Activated T-helper 2 cell treated with anti-CD3 and anti-CD28 coated beads, Interferon-gamma antibody, Interleukin-2, Interleukin-4, amounts not matched to agents 10 μg/mL and 5 μg/mL and 100 μg/mL, durations not matched to agents 14 hours and 24 hours and 36 hours (primary cell): ENCODE results near the gene UCK2. TPM values are rescaled to one million over a fixed set of nuclear protein-coding genes. Genes with fewer than 3 reads are reported as not detected.
A peak's percentile ranks its signal among the peaks of the same experiment; 100 is the strongest.

Experiments used
- DNase-seq: peaks from one replicate; pipeline ENCODE4 v3.0.0; 2021; ENCODE audit warnings: low spot score
- H3K27ac Mint-ChIP-seq: one replicate; pipeline ENCODE4 v1.8.0; 2021; ENCODE audit warnings: mixed read lengths
- H3K27me3 Mint-ChIP-seq: one replicate; pipeline ENCODE4 v1.8.0; 2021; ENCODE audit warnings: low read depth, mixed read lengths
- H3K36me3 Mint-ChIP-seq: one replicate; pipeline ENCODE4 v1.8.0; 2021; ENCODE audit warnings: low read depth, mixed read lengths
- H3K4me1 Mint-ChIP-seq: one replicate; pipeline ENCODE4 v1.8.0; 2021; ENCODE audit warnings: low read depth, mixed read lengths
- H3K4me3 Mint-ChIP-seq: one replicate; pipeline ENCODE4 v1.8.0; 2021; ENCODE audit warnings: low read depth, mild to moderate bottlenecking, moderate library complexity, mixed read lengths
- H3K9me3 Mint-ChIP-seq: one replicate; pipeline ENCODE4 v1.8.0; 2021; ENCODE audit warnings: mixed read lengths
- intact Hi-C: fragments of 100-400 bp; cut with micrococcal nuclease; formaldehyde crosslinking; loops from one replicate; pipeline ENCODE4 v1.15.1; 2023
- total RNA-seq: library from RNA; stranded (reverse); gene quantifications from 2 replicates; pipeline ENCODE4 v1.2.3, GENCODE V29; 2022

UCK2 gene
- total RNA-seq, 1 donor from 2014 or later, result 94.3 TPM

DNA sequence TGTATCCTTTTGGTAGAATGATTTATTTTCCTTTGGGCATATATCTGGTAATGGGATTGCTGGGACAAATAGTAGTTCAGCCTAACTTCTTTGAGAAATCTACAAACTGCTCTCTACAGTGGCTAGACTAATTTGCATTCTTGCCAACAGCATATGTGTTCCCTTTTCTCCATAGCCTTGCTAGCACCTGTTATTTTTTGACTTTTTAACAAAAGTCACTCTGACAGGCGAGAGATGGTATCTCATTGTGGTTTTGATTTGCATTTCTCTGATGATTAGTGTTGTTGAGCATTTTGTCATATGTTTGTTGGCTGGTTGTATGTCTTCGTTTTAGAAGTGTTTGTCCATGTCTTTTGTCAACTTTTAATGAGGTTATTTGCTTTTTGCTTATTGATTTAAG lies 99.8 kb downstream of the UCK2 start:
- H3K27ac Mint-ChIP-seq, result no peak overlapping the region

DNA sequence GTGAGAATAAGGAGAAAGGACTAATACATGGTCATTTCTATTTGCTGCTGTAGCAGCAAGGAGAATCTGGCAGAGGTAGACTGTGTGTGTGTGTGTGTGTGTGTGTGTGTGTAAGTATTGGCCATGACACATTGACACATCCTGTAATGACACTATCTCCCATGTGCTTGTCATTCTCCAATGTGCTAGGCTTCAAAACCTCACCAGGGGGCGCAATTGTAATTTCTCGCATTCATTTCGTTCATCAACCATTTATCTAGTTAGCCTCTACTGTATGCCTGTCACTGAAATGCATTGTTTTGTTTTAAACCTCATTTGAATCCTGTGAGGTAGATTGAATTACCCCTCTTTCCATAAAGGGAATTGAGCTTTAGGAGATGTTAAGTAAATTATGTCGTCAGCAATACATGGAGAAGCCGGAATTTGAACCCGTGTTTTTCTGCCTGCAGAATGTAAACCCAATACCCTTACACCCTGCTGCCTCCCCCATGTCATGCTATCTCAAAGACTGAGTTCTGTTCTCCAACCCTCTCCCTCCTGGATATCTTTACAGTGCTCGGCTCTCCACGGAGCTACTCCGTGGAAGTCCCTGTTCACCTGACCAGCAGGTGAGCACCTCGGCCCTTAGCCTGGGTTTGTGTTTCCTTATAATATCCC lies 100.8 kb downstream of the UCK2 start:
- no peak overlapping the region for H3K4me3 Mint-ChIP-seq
- peaks cover 7% of the 10 kb centered on the region for H3K27me3 Mint-ChIP-seq
- H3K9me3 Mint-ChIP-seq, result no peaks in the 10 kb centered on the region
- no peak overlapping the region for H3K27ac Mint-ChIP-seq
- intact Hi-C loops, result loop anchor here (2.0 to 5.0 kb wide), 2 partner anchors 239 to 505 kb away; partner anchors contain the start of gene FAM78B
- DNase-seq, result peak; percentile 40
- H3K36me3 Mint-ChIP-seq, result no peaks in the 10 kb centered on the region
- H3K4me1 Mint-ChIP-seq, result peaks cover 14% of the 10 kb centered on the region

More for the DNA sequence above, 99.8 kb downstream of the UCK2 start:
- Mint-ChIP-seq H3K27me3 (peaks cover 11% of the 10 kb centered on the region), H3K9me3 (no peaks in the 10 kb centered on the region), H3K4me3 (no peak overlapping the region), H3K4me1 (peaks cover 14% of the 10 kb centered on the region), H3K36me3 (no peaks in the 10 kb centered on the region)
- DNase-seq, result no peak
- intact Hi-C loops, result loop anchor here (5.0 kb wide), 1 partner anchor 240 kb away; the partner anchor contains the start of gene FAM78B

DNA sequence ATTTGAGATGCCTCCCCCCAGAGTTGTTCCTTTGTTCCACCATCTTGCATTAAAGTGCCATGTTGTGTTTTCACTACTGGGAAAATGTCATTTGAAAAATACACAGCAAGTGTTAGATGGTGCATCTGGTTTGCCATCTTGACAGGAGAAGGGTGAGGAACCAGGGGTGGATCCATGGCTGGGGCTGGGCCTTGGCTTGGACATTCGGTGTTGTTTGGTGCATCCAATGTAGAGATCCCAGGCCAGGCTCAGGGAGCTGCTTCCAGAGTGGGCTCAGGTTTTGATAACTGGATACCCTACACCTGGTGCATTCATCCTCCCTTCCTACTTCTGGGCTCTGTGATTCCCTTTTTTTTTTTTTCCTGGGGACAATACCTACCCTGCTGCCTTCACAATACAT lies 103.5 kb downstream of the UCK2 start:
- H3K4me1 Mint-ChIP-seq, result peaks cover 14% of the 10 kb centered on the region
- H3K9me3 Mint-ChIP-seq, result no peaks in the 10 kb centered on the region
- DNase-seq, result no peak
- no peaks in the 10 kb centered on the region for H3K36me3 Mint-ChIP-seq
- no peak overlapping the region for H3K27ac Mint-ChIP-seq
- intact Hi-C loops, result no loop called here
- no peak overlapping the region for H3K4me3 Mint-ChIP-seq
- H3K27me3 Mint-ChIP-seq, result peaks cover 2% of the 10 kb centered on the region

DNA sequence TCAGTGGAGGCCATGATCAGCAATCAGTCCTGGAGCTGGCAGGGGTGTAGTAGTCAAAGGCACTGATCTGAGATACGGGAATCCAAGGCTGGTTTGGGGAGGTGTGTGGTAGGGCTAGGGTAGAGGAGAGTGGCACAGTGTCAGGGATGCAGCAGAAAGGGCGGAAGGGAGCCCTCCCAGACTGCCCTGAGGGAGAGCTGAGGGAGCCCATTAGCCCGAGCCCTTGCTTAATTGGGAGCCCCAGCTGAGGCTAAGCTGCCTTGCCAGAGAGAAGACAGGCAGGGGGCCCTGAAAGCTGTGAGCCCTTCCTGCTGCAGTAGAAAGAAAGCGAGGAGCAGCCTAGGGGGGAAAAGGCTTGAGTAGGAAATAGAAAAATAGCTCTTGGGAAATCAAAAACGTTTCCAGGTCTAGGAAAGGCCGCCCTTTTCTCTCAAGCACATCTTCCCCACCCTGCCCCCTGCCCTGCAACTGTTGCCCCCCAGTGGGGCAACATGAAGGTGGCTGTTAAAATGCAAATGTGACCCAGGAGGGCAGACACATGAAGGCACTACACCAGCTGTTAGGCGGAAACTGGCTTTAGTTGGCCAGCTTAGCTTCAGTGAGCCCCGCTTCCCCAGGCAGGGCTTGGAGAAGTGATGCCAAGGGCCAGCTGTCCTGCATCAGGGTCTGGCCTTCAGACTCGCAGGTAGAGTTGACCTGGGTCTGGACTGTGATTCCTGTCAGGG lies 106.2 kb downstream of the UCK2 start:
- Mint-ChIP-seq H3K27ac (no peak overlapping the region), H3K27me3 (peaks cover 5% of the 10 kb centered on the region), H3K36me3 (no peaks in the 10 kb centered on the region), H3K4me3 (no peak overlapping the region), H3K9me3 (no peaks in the 10 kb centered on the region), H3K4me1 (no peaks in the 10 kb centered on the region)
- intact Hi-C loops, result no loop called here
- DNase-seq, result no peak

DNA sequence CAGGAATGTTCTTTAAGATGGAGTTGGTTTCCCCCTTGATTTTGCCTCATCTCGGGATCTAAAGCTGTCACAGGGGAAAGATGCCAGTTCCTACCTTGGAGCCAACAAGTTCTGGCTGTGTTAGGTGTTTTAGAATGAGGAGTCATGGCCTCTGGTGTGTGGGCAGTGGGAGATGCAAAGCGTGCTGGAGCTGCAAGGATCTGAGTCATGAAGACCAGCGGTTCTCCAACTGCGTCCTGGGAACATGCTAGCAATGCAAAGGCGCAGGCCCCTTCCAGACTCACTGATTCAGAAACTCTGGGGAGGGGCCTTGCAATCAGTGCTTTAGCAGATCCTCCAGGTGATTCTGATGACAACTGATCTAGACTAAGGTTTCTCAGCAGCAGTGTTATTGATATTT lies 109.1 kb downstream of the UCK2 start:
- no peaks in the 10 kb centered on the region for H3K9me3 Mint-ChIP-seq
- peaks cover 5% of the 10 kb centered on the region for H3K27me3 Mint-ChIP-seq
- no peak for DNase-seq
- H3K27ac Mint-ChIP-seq, result no peak overlapping the region
- no peaks in the 10 kb centered on the region for H3K36me3 Mint-ChIP-seq
- no peak overlapping the region for H3K4me3 Mint-ChIP-seq
- H3K4me1 Mint-ChIP-seq, result no peaks in the 10 kb centered on the region
- intact Hi-C loops, result no loop called here

DNA sequence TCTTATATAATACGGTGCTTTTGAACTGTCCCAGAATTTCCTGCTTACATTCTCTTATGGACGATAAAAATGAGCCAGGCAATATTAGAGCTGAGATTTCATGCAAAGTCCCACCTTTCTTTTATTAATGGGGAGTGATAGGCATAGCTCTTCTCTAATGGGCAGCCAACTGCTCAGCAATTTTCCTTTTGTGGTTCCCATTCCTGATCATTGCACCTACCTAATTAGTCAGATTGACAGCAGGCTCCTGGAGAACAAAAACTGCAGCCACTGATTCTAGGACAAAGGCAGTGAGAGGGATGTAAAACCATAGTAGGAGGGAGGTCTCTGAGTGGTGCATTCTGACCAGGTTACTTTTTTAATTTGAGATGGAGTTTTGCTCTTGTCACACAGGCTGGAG lies 110.4 kb downstream of the UCK2 start:
- Mint-ChIP-seq H3K4me1 (no peaks in the 10 kb centered on the region), H3K27ac (no peak overlapping the region), H3K36me3 (no peaks in the 10 kb centered on the region), H3K9me3 (no peaks in the 10 kb centered on the region), H3K27me3 (peaks cover 9% of the 10 kb centered on the region), H3K4me3 (no peak overlapping the region)
- intact Hi-C loops, result no loop called here
- no peak for DNase-seq

DNA sequence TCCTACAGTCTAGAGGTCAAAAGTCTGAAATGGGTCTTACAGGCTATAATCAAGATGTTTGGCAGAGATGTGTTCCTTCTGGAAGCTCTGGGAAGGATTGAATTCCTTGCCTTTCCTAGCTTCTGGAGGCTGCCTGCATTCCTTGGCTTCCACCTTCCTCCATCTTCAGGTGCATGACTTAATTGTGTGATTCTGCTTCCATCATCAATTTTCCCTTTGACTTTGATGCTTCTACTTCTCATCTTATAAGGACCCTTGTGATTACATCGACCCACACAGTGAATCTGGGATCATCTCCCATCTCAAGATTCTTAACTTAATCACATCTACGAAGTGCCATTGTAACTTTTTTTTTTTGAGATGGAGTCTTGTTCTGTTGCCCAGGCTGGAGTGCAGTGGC lies 111.4 kb downstream of the UCK2 start:
- H3K27ac Mint-ChIP-seq, result no peak overlapping the region
- no peaks in the 10 kb centered on the region for H3K9me3 Mint-ChIP-seq
- intact Hi-C loops, result no loop called here
- no peak overlapping the region for H3K4me3 Mint-ChIP-seq
- no peaks in the 10 kb centered on the region for H3K4me1 Mint-ChIP-seq
- DNase-seq, result no peak
- H3K36me3 Mint-ChIP-seq, result no peaks in the 10 kb centered on the region
- peaks cover 11% of the 10 kb centered on the region for H3K27me3 Mint-ChIP-seq

DNA sequence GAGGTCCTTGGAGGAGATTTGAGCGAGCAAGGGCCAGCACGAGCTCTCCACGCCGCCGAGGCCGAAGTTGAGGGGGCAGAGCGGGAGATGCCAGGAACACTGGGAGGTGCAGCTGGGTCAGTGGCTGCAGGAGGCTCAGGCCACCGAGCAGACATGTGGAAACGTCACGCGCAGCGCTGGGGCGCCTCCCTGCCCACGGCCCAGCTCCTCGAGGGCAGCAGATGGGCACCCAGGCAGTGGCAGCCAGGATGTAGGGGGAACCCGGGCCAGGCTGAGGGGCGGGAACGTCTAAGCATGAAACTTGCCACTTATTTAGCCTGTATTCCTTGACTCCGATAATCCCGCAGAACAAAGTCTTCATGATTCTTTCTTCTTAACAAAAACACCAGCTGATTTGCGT lies 114.1 kb downstream of the UCK2 start:
- Mint-ChIP-seq H3K4me1 (no peaks in the 10 kb centered on the region), H3K27ac (no peak overlapping the region), H3K27me3 (peaks cover 11% of the 10 kb centered on the region), H3K36me3 (no peaks in the 10 kb centered on the region), H3K9me3 (no peaks in the 10 kb centered on the region), H3K4me3 (no peak overlapping the region)
- DNase-seq, result no peak
- intact Hi-C loops, result no loop called here

DNA sequence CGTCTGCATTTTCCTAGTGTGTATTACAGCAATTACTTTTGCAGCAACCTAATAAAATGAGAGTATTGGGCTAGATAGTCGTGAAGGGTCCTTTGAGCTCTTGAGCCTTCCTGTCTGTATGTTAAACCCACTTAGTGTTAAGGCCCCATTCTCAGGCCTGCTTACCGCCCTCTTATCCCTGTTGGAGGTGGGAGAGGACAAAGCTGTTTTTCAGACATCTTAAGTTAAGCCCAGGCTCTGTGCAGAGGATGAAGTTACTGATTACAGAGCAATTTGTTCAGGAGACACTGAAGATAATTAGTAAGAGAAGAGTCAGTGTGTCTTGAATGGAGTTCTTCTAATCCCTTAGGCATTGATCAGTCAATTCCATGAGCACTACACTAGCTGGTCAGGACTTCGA lies 114.6 kb downstream of the UCK2 start:
- peaks cover 11% of the 10 kb centered on the region for H3K27me3 Mint-ChIP-seq
- H3K9me3 Mint-ChIP-seq, result no peaks in the 10 kb centered on the region
- no peaks in the 10 kb centered on the region for H3K4me1 Mint-ChIP-seq
- no peak for DNase-seq
- H3K36me3 Mint-ChIP-seq, result no peaks in the 10 kb centered on the region
- H3K4me3 Mint-ChIP-seq, result no peak overlapping the region
- H3K27ac Mint-ChIP-seq, result no peak overlapping the region
- intact Hi-C loops, result no loop called here

DNA sequence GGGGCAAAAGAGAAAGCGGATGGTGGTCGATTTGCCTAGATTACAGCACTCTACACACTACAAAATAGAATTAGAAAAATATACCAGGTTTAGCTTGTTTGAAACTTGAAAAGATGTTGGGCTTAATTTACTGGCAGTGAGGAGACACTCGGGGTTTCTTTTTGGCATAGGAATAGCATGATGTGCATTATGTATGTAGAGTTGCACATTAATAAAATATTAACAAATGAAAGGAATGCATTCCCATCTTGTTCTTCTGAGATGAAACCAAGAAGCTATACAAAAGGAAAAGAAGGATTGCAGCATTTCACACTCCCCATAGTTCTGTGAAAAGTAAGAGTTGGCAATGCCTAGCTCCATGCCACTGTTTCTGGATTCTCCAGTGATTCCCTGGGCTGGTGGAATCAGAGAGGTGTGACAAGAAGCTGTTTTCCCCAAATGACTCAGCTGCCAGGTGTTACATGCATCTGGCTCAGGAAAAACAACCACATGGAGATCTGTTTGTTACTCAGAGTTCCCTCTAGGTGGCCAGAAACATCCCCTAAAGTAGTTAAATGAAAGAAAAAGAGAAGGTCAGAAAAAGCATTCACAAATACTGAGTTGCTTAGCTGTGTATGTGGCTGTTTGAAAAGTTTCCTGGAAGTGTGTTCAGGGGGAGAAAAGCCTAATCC lies 115.6 kb downstream of the UCK2 start:
- Mint-ChIP-seq H3K36me3 (no peaks in the 10 kb centered on the region), H3K27ac (no peak overlapping the region), H3K4me3 (no peak overlapping the region), H3K9me3 (no peaks in the 10 kb centered on the region), H3K4me1 (no peaks in the 10 kb centered on the region), H3K27me3 (peaks cover 8% of the 10 kb centered on the region)
- intact Hi-C loops, result no loop called here
- DNase-seq, result no peak

DNA sequence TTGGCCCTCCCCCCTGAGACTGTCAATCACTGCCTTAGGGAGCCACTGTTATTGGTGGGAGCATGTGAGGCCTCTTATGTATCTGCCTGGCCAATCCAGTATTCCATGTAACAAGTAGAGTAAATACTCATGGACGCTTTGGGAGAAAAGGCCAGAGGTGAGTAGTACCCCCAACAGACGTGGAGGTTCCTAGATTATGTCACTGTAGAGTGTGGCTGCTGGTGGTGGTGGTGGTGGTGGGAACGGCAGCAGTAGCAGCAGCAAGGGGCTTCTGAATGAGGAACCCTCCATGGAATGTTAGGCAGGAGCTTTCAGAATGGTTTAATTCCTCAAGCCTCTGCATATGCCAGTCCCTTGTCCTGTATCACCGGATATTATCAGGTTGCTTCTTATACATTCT lies 118.5 kb downstream of the UCK2 start:
- Mint-ChIP-seq H3K4me1 (no peaks in the 10 kb centered on the region), H3K4me3 (no peak overlapping the region), H3K36me3 (no peaks in the 10 kb centered on the region), H3K9me3 (no peaks in the 10 kb centered on the region), H3K27me3 (peaks cover 8% of the 10 kb centered on the region), H3K27ac (no peak overlapping the region)
- no peak for DNase-seq
- intact Hi-C loops, result no loop called here

DNA sequence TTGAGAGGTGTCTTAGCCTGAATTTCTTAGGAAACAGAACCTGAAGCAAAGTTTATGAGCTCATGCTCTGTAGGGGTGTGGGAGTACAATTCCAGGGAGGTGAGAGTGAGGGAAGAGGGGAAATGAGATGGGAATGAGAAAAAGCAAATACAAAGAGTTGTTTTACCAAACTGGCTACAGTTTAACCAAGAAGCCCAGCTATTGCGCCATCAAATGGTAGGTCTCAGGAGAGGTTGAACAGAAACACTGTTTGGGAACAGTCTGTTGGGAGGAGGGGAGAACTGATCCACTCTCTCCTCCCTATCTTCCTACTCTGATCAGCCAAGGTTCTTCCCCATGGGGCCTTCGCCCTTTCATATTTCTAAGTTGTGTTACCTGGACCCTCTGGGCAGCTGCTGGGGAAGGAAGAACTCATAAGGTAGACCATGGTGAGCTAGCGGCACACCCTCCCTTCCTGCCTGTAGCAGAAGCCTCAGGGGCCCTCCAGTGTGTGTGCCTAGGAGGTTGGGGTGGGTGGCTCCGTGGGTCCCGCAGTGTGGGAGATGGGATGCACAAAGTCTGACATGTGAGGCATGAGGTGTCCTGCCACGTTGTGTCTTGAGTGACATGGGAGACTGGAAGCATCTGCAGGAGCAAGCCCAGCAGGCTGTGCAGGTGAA lies 120.5 kb downstream of the UCK2 start:
- Mint-ChIP-seq H3K27me3 (peaks cover 3% of the 10 kb centered on the region), H3K36me3 (no peaks in the 10 kb centered on the region), H3K4me3 (no peak overlapping the region), H3K9me3 (no peaks in the 10 kb centered on the region), H3K27ac (no peak overlapping the region), H3K4me1 (no peaks in the 10 kb centered on the region)
- intact Hi-C loops, result no loop called here
- DNase-seq, result no peak
